ENCODE results near the gene CCDC146. TPM values are rescaled to one million over a fixed set of nuclear protein-coding genes. Genes with fewer than 3 reads are reported as not detected.

Gene CCDC146
- total and polyA plus RNA-seq, 10 of the 15 experiments (the other 5 are each of a cell fraction or from before 2014, with no cell fraction given) = 0.28 to 5.3 (median 1.3) TPM

DNA sequence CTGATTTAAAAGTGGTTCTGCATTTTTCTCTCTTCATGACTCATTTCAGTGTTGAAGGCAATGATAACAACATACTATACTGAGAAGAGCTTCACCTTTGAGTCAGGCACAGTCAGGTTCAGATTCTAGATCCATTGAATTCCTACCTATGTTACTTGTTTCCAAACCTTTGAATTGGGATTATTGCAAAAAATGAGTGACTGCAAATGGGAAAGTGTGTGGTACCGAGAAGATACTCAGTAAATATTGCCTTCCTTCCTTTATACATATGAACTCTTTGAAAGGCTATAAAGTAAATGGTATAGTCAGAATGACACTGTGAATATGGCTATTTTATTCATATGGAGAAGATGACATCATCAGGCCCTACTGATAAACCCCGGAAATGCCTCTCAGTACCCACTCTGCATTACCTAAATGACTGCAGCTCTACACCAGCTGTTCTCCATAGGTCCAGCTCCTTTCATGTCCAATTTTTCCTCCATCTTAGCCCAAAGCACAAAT lies 143.9 kb downstream of the CCDC146 start (continued):
- TF ChIP-seq, protein P1, sequence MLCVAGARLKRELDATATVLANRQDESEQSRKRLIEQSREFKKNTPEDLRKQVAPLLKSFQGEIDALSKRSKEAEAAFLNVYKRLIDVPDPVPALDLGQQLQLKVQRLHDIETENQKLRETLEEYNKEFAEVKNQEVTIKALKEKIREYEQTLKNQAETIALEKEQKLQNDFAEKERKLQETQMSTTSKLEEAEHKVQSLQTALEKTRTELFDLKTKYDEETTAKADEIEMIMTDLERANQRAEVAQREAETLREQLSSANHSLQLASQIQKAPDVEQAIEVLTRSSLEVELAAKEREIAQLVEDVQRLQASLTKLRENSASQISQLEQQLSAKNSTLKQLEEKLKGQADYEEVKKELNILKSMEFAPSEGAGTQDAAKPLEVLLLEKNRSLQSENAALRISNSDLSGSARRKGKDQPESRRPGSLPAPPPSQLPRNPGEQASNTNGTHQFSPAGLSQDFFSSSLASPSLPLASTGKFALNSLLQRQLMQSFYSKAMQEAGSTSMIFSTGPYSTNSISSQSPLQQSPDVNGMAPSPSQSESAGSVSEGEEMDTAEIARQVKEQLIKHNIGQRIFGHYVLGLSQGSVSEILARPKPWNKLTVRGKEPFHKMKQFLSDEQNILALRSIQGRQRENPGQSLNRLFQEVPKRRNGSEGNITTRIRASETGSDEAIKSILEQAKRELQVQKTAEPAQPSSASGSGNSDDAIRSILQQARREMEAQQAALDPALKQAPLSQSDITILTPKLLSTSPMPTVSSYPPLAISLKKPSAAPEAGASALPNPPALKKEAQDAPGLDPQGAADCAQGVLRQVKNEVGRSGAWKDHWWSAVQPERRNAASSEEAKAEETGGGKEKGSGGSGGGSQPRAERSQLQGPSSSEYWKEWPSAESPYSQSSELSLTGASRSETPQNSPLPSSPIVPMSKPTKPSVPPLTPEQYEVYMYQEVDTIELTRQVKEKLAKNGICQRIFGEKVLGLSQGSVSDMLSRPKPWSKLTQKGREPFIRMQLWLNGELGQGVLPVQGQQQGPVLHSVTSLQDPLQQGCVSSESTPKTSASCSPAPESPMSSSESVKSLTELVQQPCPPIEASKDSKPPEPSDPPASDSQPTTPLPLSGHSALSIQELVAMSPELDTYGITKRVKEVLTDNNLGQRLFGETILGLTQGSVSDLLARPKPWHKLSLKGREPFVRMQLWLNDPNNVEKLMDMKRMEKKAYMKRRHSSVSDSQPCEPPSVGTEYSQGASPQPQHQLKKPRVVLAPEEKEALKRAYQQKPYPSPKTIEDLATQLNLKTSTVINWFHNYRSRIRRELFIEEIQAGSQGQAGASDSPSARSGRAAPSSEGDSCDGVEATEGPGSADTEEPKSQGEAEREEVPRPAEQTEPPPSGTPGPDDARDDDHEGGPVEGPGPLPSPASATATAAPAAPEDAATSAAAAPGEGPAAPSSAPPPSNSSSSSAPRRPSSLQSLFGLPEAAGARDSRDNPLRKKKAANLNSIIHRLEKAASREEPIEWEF (IDR thresholded peaks at IDR 0.05; ENCODE audit: insufficient replicate concordance, low read depth, low read length) = no peak
- TF ChIP-seq FOXK2 (IDR thresholded peaks at IDR 0.05) (no peak), ATF7 (IDR thresholded peaks at IDR 0.05; ENCODE audit: low read depth) (peak; percentile 97), ZBTB33 (IDR thresholded peaks at IDR 0.05) (no peak), CBFB (IDR thresholded peaks at IDR 0.05; ENCODE audit: low read depth) (peak; percentile 70), IRF4 (IDR thresholded peaks at IDR 0.05; ENCODE audit: low read depth, low read length) (peak; percentile 97), NFIC (IDR thresholded peaks at IDR 0.05; ENCODE audit: low read depth, low read length) (peak; percentile 99), PAX5 (IDR thresholded peaks at IDR 0.05; ENCODE audit: borderline replicate concordance, low read depth, low read length) (peak; percentile 35; the same call in 1 of the 2 replicates), ELK1 (IDR thresholded peaks at IDR 0.05; ENCODE audit: low read depth, low read length) (no peak), MTA2 (IDR thresholded peaks at IDR 0.05; ENCODE audit: low read depth) (0 out of 2 replicates have a peak, but pooled peaks have one; percentile 40), PKNOX1 (IDR thresholded peaks at IDR 0.05) (no peak), PAX8 (IDR thresholded peaks at IDR 0.05) (no peak), TCF3 (IDR thresholded peaks at IDR 0.05; ENCODE audit: borderline replicate concordance, insufficient read depth, low read depth, low read length) (peak; percentile 89), HDAC6 (IDR thresholded peaks at IDR 0.05; ENCODE audit: unreplicated experiment) (no peak)
- TF ChIP-seq, protein P2, sequence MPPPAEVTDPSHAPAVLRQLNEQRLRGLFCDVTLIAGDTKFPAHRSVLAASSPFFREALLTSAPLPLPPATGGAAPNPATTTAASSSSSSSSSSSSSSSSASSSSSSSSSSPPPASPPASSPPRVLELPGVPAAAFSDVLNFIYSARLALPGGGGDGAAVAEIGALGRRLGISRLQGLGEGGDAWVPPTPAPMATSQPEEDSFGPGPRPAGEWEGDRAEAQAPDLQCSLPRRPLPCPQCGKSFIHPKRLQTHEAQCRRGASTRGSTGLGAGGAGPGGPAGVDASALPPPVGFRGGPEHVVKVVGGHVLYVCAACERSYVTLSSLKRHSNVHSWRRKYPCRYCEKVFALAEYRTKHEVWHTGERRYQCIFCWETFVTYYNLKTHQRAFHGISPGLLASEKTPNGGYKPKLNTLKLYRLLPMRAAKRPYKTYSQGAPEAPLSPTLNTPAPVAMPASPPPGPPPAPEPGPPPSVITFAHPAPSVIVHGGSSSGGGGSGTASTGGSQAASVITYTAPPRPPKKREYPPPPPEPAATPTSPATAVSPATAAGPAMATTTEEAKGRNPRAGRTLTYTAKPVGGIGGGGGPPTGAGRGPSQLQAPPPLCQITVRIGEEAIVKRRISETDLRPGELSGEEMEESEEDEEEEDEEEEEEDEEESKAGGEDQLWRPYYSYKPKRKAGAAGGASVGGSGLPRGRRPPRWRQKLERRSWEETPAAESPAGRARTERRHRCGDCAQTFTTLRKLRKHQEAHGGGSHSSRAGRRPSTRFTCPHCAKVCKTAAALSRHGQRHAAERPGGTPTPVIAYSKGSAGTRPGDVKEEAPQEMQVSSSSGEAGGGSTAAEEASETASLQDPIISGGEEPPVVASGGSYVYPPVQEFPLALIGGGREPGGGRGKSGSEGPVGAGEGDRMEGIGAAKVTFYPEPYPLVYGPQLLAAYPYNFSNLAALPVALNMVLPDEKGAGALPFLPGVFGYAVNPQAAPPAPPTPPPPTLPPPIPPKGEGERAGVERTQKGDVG (CRISPR knock-in tag; IDR thresholded peaks at IDR 0.05) = no peak
- TF ChIP-seq, protein P3, sequence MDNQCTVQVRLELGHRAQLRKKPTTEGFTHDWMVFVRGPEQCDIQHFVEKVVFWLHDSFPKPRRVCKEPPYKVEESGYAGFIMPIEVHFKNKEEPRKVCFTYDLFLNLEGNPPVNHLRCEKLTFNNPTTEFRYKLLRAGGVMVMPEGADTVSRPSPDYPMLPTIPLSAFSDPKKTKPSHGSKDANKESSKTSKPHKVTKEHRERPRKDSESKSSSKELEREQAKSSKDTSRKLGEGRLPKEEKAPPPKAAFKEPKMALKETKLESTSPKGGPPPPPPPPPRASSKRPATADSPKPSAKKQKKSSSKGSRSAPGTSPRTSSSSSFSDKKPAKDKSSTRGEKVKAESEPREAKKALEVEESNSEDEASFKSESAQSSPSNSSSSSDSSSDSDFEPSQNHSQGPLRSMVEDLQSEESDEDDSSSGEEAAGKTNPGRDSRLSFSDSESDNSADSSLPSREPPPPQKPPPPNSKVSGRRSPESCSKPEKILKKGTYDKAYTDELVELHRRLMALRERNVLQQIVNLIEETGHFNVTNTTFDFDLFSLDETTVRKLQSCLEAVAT (IDR thresholded peaks at IDR 0.05) = no peak

Data from GM12878 (cell line).